ENCODE measurements around the gene OSBPL6. TPM values are rescaled to one million over a fixed set of nuclear protein-coding genes. Genes with fewer than 3 reads are reported as not detected.

Gene OSBPL6
- total RNA-seq, 1 experiment from 2014 or later: 4.6 TPM

- no peaks in the 10 kb centered on the region for H3K27me3 ChIP-seq (ENCODE audit: insufficient read depth, low read length)
- no peak for TF ChIP-seq CTCF (conservative IDR thresholded peaks at IDR 0.05)
- H3K4me2 ChIP-seq (ENCODE audit: insufficient read depth, insufficient read length, low read length): no peak overlapping the region
- no peaks in the 10 kb centered on the region for H3K79me2 ChIP-seq (ENCODE audit: insufficient read depth, low read length)
- no peak overlapping the region for H4K8ac ChIP-seq (replicated peaks; ENCODE audit: insufficient read length, low read depth, low read length)
- H3K4me1 ChIP-seq (ENCODE audit: insufficient read depth, low read length): no peaks in the 10 kb centered on the region
- H4K91ac ChIP-seq (ENCODE audit: insufficient read length, low read depth, low read length): no peak overlapping the region
- no peak overlapping the region for H3K4me3 Mint-ChIP-seq
- no peak overlapping the region for H2BK5ac ChIP-seq (ENCODE audit: insufficient read length, low read length)
- no peaks in the 10 kb centered on the region for H3K36me3 Mint-ChIP-seq (ENCODE audit: insufficient read depth in 1 of 3, low read depth in 3 of 3)
- no peak overlapping the region for H2BK20ac ChIP-seq (ENCODE audit: low read depth, low read length, poor library complexity, severe bottlenecking)
- H3T11ph ChIP-seq (ENCODE audit: low read length): no peak overlapping the region
- no peak overlapping the region for H3K18ac ChIP-seq (ENCODE audit: insufficient read length, low read depth, low read length)
- H3K23ac ChIP-seq (ENCODE audit: insufficient read length, low read depth, low read length): no peak overlapping the region
- no peaks in the 10 kb centered on the region for H3K9me3 Mint-ChIP-seq
- no peaks in the 10 kb centered on the region for H3K27me3 Mint-ChIP-seq (ENCODE audit: low read depth)
- H3K27ac Mint-ChIP-seq: no peak overlapping the region
- no peaks in the 10 kb centered on the region for H3K9me3 ChIP-seq (ENCODE audit: control insufficient read depth, low read depth, low read length)
- no peak overlapping the region for H3K14ac ChIP-seq (ENCODE audit: insufficient read depth, low read length)
- H3K79me1 ChIP-seq (ENCODE audit: insufficient read depth, low read depth, low read length, poor library complexity, severe bottlenecking): no peaks in the 10 kb centered on the region
- no peak overlapping the region for H2AFZ ChIP-seq (ENCODE audit: low read length)
- no peak overlapping the region for H3K27ac ChIP-seq (ENCODE audit: insufficient read length, low read depth, low read length)
- H3K23me2 ChIP-seq (ENCODE audit: insufficient read length, low read depth, low read length, poor library complexity, severe bottlenecking): no peaks in the 10 kb centered on the region
- H4K5ac ChIP-seq (ENCODE audit: insufficient read length, low read depth, low read length): no peak overlapping the region
- no peak overlapping the region for H3K9ac ChIP-seq (ENCODE audit: extremely low read depth, insufficient read length, low read length)
- no peak overlapping the region for H2AK5ac ChIP-seq (ENCODE audit: insufficient read length, low read length)
- H3K4ac ChIP-seq (ENCODE audit: low read depth, low read length): no peak overlapping the region
- no peaks in the 10 kb centered on the region for H4K20me1 ChIP-seq (ENCODE audit: control insufficient read depth, insufficient read depth, insufficient read length)
- H2BK15ac ChIP-seq (ENCODE audit: low read depth, low read length): no peak overlapping the region
- no peak overlapping the region for H2BK12ac ChIP-seq (ENCODE audit: insufficient read length, low read depth, low read length)
- H3K56ac ChIP-seq (ENCODE audit: insufficient read length, low read depth, low read length): no peak overlapping the region
- H3K4me1 Mint-ChIP-seq: peaks cover 7 to 14% of the 10 kb centered on the region in 2 experiments
- no peak overlapping the region for H2BK120ac ChIP-seq (ENCODE audit: low read depth, low read length, poor library complexity, severe bottlenecking)
- WGBS (ENCODE audit: extremely low coverage, insufficient read length, low lambda C conversion rate): no CpG with 5 or more reads among the region's 4 CpGs
- DNase-seq: no peak
These were observed 191.4 kb downstream of the OSBPL6 start for GRCh38 chr2:178385595-178386148.

All from H9 (cell line).